Tibial nerve (tissue), 3 donors: ENCODE measurements around the gene ZNF366.

Experiments
- CTCF ChIP-seq, 5 experiments: fragments of 200-600 bp in 3 of 5; fragments of 450-650 bp in 2 of 5; sonication (generic) in 3 of 5; IDR thresholded peaks; one replicate each; pipeline ENCODE4 v1.5.1; 2016 to 2019; ENCODE audit warnings: antibody characterized with exemption in 5 of 5, mild to moderate bottlenecking in 3 of 5, moderate library complexity in 2 of 5
- POLR2A ChIP-seq, 2 donors: fragments of 450-650 bp; IDR thresholded peaks; one replicate each; pipeline ENCODE4 v1.6.1; 2017; ENCODE audit warnings: antibody characterized with exemption in 2 of 2, mild to moderate bottlenecking in 2 of 2, moderate library complexity in 2 of 2

GRCh38 chr5:72468606-72469005 is 38.6 kb downstream of the ZNF366 start:
- TF ChIP-seq CTCF (IDR thresholded peaks at IDR 0.05): no peak
- no peak for TF ChIP-seq POLR2A (IDR thresholded peaks at IDR 0.05)
